GM21381 (cell line): Measurements from ENCODE around the gene MYOCD.
"Not testable (repeated sequence)": the region's sequence is repeated elsewhere in the genome, so short reads cannot be mapped to it uniquely, and the experiment has no call there.

ENCODE experiments used
- ATAC-seq: cut with Tn5 transposase; IDR thresholded peaks from one replicate; pipeline ENCODE4 v1.9.1; 2021; ENCODE audit warnings: mild to moderate bottlenecking, moderate library complexity; ENCODE audit not compliant: unreplicated experiment

Gene MYOCD, protein sequence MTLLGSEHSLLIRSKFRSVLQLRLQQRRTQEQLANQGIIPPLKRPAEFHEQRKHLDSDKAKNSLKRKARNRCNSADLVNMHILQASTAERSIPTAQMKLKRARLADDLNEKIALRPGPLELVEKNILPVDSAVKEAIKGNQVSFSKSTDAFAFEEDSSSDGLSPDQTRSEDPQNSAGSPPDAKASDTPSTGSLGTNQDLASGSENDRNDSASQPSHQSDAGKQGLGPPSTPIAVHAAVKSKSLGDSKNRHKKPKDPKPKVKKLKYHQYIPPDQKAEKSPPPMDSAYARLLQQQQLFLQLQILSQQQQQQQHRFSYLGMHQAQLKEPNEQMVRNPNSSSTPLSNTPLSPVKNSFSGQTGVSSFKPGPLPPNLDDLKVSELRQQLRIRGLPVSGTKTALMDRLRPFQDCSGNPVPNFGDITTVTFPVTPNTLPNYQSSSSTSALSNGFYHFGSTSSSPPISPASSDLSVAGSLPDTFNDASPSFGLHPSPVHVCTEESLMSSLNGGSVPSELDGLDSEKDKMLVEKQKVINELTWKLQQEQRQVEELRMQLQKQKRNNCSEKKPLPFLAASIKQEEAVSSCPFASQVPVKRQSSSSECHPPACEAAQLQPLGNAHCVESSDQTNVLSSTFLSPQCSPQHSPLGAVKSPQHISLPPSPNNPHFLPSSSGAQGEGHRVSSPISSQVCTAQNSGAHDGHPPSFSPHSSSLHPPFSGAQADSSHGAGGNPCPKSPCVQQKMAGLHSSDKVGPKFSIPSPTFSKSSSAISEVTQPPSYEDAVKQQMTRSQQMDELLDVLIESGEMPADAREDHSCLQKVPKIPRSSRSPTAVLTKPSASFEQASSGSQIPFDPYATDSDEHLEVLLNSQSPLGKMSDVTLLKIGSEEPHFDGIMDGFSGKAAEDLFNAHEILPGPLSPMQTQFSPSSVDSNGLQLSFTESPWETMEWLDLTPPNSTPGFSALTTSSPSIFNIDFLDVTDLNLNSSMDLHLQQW

DNA sequence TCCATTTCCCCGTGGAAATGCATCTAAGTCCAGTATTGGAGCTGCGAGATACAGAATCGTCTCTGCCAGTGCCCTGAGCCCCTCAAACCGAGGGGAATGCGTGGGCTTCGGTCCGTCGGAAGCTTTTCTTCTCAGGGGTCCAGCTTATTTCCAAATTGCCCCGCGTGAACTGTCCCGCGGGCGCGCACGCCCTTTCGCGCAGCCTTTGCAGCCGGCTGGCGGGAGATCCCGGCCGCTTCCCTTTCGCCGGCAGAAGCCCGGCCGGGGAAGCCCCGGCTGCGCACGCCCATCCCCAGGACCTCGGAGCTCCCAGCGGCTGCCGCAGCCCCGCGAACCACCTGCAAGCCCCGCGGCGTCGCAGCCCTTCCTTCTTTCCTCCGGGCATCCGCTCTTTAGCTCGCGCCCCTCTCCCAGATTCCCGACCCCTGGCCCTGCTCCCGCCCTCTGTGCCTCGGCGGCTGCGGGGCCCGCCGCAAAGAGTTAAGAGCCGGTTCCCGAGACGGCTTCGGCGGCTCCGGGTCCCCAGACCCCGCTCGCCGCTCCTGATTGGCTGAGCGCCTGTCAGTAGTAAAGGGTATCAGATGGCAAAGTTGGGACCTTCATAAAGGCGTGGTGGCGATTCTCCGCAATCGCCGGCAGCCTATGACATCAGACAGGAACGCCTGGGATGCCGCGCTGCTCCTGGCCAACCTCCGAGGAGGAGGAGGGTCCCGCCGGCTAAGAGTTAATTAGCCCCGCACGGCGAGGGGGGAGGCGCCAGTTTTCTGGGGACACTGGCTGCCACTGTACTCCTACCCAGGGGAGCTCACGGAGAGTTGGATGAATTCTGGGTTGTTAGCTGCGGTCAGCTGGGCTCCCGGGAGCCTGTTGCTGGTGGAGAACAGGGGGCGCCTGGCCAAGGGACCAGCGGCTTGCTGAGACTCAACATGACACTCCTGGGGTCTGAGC lies at the start of gene MYOCD:
Gene MYOCD, plus strand, starts transcription at position 628 of the 948 bp plus-strand sequence. Its CDS starts 299 bp downstream, at position 927.
- no peak for ATAC-seq

DNA sequence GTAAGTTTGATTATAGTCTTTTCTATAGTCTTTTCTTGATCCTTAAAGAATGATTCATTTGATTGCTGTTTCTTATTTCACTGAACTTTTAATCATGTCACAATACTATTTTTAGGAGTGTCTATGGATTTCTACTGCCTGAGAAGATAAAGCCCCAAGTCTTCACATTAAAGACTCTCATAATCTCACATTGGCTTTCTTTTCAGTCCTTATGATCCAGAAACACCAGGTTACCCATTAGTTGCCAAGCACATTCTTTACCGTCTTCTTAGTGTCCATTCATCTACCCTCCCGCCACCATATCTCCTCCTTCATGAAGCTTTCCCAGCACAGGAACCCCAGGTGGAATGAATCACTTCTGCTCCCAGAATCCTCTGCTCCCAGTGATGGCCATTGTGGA lies 49.5 kb upstream of the MYOCD start:
- no peak for ATAC-seq

DNA sequence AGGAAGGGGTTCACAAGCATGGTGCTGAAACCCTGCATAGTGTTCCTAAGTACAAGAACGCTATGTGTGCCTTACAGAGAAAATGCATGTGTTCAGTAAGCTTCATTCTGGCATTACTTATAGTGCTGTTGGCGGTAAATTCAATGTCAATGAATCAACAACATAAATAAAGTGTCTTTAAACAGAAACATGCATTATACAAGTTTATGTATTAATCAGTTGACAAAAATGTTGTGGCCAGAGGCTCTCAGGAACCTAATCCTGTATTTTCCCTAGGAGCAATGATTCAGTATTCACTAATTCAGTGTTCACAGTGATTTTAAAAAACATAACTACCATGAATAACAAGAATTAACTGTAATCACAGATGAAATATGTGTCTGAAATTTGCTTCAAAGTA lies 47.1 kb upstream of the MYOCD start:
- ATAC-seq = no peak

DNA sequence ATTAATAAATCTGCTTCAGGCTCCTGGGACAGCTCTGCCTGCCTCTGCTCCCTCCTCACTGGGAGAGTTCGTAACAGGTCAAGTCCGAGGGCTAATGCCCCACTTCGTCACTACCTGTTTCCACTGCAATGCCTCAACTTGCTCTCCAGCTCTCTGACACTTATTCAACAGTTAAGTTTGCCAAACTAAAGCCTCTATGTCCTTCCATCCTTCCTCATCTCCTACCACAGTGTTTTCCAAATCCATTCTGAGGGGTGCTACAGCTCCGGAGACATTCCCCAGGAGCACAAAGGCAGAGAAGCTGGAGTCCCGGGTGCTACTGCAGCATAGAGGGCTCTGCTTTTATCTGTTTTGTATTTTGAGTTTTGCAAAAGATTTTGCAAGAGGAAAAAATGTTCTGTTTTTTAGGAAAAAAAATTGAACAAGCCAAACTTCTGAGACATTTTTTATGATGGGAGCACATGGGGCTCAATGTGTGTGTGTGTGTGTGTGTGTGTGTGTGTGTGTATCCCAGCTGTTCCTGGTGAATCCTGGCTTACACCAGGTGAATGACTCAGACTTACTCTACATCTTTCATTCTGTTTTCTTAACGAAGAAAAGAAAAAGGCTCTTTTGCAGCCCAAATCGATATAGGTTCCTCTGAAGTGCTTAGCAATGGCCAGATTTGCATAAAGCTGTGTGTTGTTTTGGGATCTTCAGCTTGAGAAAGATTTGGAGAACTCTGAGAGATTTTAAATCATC lies 46.1 kb upstream of the MYOCD start:
- no peak for ATAC-seq

DNA sequence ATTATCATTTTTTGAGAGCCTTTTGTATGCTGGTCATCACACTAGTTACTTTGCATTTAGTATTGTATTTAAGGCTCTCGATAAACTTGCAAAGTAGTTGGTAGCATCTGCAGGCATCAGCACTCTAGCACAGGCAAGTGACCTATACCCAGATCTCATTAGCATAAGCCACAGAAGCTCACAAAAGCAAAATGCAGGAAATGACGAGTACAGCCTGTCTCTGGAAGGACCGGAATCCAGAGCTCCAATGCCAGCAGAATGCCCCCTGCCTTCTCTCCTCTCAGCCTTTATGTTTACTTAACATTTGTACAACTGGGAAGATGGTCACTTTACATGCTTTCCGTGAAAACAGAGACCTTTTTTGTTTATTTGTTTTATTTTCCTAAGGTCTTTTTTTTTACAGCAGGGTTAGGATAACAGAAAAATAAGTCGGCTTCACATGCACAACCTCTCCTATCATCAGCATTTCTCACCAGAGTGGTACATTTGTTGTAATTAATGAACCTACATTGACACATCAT lies 45.4 kb upstream of the MYOCD start:
- ATAC-seq = no peak

DNA sequence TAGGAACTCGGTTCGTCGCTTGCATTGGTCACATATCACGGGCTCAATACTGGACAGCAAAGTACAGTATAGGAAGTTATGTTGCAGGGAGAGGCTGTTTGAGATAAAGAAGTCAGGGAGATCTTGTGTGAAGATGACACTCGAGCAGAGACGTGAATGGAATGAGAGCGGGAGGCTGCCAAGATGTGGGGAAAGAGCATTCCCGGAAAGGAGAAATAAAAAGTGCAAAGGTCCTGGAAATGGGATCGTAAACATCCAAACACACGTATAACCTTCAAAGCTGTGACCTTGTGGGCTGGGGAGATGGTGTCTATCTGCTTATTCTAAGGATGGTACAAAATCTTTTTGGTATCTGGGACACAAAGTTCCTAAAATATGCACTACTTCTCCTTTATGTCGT lies 43.0 kb upstream of the MYOCD start:
- no peak for ATAC-seq

DNA sequence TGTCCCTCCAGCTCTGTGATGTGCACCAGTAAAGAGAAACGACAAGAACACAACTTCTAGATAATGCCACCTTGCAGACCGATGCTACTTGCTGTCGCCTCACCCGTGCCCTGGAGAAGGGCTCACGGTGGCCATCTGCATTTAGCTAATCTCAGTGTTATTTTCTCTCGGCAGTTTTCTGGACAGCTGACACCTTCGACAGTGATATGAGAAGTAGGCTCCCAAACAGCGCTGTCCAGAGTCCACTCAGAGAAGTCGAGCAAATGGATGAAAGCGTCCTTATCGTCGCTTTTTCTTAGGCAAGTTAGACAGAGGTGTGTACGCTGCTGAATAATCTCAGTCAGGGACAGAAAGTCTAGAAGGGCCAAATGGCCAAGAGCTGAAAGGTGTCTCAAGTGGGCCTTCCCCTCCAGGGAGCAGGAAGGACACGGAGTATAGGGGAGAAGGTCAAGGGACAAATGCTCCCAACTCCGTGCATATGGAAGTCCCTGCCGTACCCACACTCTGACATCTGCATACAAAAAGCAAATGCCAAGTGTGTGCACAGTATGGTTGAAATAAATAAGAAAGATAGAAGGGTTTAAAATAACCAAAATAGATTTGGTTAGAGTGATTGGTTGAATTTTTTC lies 42.4 kb upstream of the MYOCD start:
- ATAC-seq = no peak

DNA sequence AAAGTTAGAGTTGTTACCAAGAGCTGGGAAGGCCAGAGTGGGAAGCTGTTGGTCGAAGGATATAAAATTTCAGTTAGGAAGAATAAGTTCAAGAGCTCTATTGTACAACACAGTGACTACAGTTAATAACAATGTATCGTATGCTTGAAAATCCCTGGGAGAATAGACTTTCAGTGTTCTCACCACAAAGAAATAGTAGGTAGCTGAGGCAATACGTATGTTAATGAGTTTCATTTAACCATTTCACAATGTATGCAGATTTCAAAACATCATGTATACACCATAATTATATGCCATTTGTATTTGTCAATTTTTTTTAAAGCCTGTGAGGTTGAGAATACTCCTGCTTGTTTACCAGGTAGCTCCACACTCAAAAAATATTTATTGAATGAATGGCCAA lies 41.5 kb upstream of the MYOCD start:
- ATAC-seq = no peak

DNA sequence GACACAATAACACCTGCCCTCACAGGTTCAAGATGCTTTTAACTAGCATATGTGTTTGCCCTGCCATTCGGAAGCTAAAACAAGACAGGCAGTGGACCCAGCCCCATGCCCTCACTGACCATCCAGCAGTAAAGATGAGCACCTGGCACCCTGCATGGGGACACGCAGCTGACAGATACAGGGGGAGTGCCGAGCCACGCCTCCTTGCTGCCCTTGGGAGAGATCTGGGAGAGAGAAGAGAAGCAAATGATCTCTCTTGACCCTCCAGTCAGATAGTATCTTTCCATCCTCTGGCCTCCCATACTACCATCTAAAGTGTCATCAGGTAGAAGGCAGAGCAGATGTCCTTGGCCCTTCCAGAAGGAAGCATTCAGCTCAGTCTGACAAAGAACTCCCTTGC lies 40.6 kb upstream of the MYOCD start:
- ATAC-seq = no peak

DNA sequence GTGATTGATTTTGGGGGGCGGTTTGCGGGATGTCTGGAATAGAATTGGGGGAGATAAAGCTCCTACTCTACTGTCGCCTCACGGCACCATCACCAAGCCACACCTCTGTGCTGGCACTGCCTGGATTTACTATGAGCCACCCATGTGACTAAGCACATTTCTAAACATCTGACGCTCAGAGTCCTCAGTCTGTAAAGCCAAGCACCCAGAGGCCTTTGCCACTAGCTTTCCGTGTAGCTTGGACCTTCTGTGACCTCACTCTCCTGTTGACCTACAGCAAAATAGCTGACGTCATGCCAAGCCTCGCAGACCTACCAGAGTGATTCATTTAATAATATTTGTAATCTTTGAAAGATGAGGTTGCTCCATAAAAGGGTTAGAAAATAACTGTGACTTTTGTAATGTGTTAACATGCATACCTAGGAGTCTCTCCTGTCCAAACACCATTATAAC lies 38.5 kb upstream of the MYOCD start:
- no peak for ATAC-seq

DNA sequence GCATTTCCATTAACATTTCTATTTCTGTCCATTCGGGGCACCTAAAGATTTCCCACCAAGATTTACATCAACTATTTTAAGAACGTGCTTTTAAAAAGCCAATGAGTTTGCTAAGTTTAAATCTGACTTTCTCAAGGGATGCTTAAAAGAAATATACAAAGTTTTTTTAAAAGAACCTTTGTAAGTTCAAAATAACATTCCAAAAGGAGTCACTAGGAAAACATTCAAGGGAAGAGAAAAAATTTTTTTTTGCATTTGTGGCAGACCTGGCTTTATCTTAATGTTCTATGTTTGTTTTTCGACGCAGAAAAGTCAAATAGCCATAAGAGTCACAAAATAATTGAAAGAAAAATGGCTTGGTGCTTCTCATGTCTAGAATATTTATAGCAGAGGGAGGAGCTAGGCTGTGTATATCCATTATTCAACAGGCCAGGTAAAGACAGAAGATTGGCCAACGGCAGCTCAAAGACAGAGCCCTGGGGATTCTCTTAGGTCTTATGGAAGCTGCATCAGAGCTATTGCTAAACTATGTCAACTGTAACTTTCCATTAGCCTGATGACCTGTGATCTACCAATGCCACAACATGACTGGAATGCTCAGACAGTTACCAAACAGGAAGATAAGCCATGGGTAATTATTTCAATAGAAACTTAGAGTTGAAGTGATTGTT lies 37.8 kb upstream of the MYOCD start:
- no peak for ATAC-seq

DNA sequence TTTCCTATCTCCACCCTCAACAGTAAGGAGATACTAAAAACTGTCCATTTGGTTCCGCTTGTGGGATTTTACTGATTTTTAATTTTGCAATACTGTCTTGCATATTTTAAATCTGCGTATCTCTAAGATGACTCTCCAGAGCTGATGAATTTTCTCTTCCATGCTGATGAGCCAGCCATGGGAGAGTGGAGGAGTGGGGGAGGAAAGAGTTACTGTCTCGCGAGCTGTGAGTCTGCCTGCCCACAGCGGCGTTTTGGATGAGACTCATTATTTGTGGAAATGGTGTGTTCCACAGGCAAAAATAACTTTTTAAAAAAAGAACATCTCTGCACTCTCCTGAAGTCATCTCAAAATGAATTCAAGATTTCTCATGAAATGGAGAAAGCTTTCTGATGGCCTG lies 34.6 kb upstream of the MYOCD start:
- ATAC-seq = no peak

DNA sequence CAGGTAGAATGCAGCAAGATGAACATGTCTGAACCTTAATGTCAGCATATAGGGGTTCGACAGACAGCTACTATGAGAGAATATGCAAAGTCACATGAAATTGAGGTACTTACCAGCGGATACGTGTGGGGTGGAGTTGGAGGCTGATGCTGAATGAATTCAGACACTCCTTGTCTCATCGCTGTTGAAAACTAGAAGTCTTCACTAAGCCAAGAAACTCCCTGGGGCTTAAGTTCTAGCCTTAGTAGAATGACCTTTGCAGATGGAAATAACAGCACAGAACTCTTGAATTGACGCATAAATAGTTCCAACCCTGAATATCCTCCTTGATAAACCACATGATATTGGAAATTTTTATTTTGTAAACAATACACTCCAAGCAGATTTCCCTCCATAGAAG lies 32.9 kb upstream of the MYOCD start:
- no peak for ATAC-seq

DNA sequence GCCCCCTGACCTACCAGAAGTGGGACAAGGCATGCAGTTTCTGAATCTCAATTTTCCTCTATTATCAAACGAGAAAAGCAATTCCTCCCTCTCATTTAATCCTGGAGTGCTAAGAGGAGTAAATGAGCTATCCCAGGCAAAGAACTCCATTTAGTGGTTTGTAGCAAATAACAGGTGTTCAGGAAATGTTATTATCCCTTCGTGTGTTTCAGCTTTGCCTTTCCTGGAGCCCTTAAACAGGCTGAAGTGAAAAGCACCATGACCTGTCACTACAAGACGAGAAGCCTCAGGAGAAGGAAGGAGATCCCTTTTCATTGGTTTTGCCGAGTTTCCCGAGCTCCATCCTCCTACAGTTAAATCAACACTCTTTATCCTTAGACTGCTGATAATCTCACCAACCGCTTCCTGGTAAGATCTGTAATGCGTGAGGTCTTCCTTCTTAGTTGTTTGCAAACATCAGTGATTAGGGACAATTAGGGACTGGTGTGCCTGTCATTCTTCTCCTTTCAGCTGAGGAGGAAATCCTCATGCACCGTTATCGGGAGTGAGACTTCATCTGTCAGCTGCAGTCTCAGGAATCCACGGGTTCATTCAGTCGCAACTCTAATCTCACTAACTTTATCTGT lies 30.8 kb upstream of the MYOCD start:
- ATAC-seq = no peak

DNA sequence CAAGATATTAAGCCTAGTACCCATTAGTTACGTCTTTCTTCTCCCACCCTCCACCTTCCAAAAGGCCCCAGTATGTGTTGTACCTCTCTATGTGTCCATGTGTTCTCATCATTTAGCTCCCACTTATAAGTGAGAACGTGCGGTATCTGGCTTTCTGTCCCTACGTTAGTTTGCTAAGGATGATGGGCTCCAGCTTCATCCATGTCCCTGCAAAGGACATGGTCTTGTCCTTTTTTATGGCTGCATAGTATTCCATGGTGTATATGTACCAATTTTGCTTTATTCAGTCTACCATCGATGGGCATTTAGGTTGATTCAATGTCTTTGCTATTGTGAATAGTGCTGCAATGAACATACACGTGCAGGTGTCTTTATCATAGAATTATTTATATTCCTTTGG lies 29.7 kb upstream of the MYOCD start:
- not testable (repeated sequence) for ATAC-seq

DNA sequence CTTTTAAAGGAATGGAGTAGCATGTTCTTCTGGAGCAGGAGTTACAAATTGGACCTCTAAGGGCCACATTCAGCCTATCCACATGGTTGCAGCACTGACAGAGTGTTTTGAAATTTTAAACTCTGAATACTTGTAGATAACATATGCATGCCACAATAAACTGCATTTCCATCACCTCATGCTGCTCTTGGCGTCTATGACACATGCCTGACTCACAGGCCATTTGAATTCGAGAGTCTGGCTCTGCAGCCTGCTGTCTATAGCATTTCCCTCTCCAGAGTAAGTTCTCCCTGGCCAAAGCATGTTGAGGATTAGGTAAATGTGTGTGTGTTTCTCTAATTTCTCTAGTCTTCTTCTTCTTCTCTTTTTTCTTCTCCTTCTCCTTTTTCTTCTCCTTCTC lies 28.7 kb upstream of the MYOCD start:
- no peak for ATAC-seq

DNA sequence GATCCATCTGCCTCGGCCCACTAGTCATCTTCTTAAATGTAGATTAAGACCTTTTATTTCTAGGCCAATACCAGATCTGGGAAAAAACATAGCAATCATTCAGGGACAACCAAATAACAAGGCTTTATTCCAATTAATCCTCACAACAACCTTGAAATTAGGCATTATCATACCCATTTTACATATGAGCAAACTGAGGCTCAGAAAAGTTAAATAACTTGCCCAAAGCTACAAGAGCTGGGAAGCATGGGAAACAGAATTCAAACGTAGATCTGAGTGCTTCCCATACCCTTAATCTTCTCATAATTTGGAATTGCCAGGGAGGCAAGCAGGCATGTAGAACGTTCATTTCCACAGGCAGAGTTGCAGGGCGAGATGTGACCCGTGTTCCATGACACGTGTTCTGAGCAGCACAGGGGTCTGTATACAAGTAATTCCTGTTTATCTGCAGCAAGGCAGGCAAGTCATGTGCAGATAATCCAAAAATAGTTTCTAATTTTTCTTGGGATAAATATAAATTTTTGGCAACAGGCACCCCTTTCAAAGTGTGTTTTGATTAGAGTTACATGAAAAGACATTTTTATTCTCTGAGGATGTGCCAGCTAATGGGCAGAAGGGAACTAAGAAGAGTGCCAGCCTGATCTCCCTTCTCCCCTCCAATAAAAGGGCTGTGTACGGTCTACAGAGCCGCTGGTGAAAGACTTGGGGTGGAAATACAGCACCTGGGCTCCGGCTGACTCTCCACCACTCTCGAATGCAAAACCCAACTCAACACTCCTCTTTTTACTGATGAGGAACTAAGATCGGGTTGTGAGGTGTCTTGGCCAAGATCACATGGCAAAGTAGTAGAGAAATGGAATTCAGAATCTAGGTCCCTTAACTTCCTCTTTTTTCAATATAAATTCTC lies 27.7 kb upstream of the MYOCD start:
- ATAC-seq = no peak
